Islet precursor cell (in vitro differentiated cells): ENCODE measurements around the gene SELENOM.
"Not testable (repeated sequence)": the region's sequence is repeated elsewhere in the genome, so short reads cannot be mapped to it uniquely, and the experiment has no call there.

Source experiments
- DNase-seq: peaks from one replicate; pipeline ENCODE4 v3.0.0-alpha.2; 2018

The SELENOM gene

GRCh38 chr22:31089160-31090100 is 17.9 kb downstream of the SELENOM start:
- peak; percentile 74 for DNase-seq

GRCh38 chr22:31088233-31088986 is 19.0 kb downstream of the SELENOM start:
- peak; percentile 53 for DNase-seq

GRCh38 chr22:31087744-31088215 is 19.6 kb downstream of the SELENOM start:
- no peak for DNase-seq

GRCh38 chr22:31086703-31087330 is 20.6 kb downstream of the SELENOM start:
- no peak for DNase-seq

GRCh38 chr22:31085928-31086327 is 21.4 kb downstream of the SELENOM start:
- DNase-seq: no peak

GRCh38 chr22:31085493-31085824 is 21.9 kb downstream of the SELENOM start:
- peak; percentile 84 for DNase-seq

- peak; percentile 82 for DNase-seq
Observed at GRCh38 chr22:31084811-31085492, 22.4 kb downstream of the SELENOM start.

- no peak for DNase-seq
Observed at GRCh38 chr22:31083923-31084810, 23.2 kb downstream of the SELENOM start.

GRCh38 chr22:31083377-31083768 is 24.0 kb downstream of the SELENOM start:
- DNase-seq: no peak

GRCh38 chr22:31082606-31083376 is 24.6 kb downstream of the SELENOM start:
- peak; percentile 91 for DNase-seq

- no peak for DNase-seq
Observed at GRCh38 chr22:31081963-31082605, 25.3 kb downstream of the SELENOM start.

GRCh38 chr22:31080848-31081649 is 26.3 kb downstream of the SELENOM start, which contains the start of gene SMTN:
TSS of gene SMTN (plus strand) at chr22:31081318. CDS start at chr22:31083259, 1,941 bp downstream.
- peak; percentile 97 for DNase-seq

GRCh38 chr22:31080164-31080847 is 27.1 kb downstream of the SELENOM start:
- no peak for DNase-seq

GRCh38 chr22:31079095-31079642 is 28.2 kb downstream of the SELENOM start:
- DNase-seq: no peak

- not testable (repeated sequence) for DNase-seq
Observed at GRCh38 chr22:31078389-31078788, 29.0 kb downstream of the SELENOM start.

- no peak for DNase-seq
Observed at GRCh38 chr22:31077681-31078080, 29.7 kb downstream of the SELENOM start.

- no peak for DNase-seq
Observed at GRCh38 chr22:31075961-31076360, 31.4 kb downstream of the SELENOM start.

- not testable (repeated sequence) for DNase-seq
Observed at GRCh38 chr22:31073545-31074145, 33.7 kb downstream of the SELENOM start.
